Osteoblast (primary cell): ENCODE results near the gene JAG2. TPM values are rescaled to one million over a fixed set of nuclear protein-coding genes. Genes with fewer than 3 reads are reported as not detected.

Experiments used
- DNase-seq: peaks from one replicate; pipeline ENCODE4 v3.0.0; 2011; ENCODE audit warnings: low spot score, mixed read lengths; ENCODE audit not compliant: insufficient read length; ENCODE audit errors: missing footprints
- H2AFZ ChIP-seq: 2 replicates; pipeline ENCODE4 v1.6.0; 2011; ENCODE audit warnings: mild to moderate bottlenecking, low read length
- H3K27ac ChIP-seq: 2 replicates; pipeline ENCODE4 v1.5.1; 2011; ENCODE audit warnings: mild to moderate bottlenecking, low read depth, low read length, moderate library complexity
- H3K27me3 ChIP-seq: 2 replicates; pipeline ENCODE4 v1.6.0; 2012; ENCODE audit warnings: mild to moderate bottlenecking, control low read depth, inconsistent platforms, low read length, moderate library complexity; ENCODE audit not compliant: insufficient read depth
- H3K36me3 ChIP-seq: 2 replicates; pipeline ENCODE4 v1.5.1; 2011; ENCODE audit warnings: mild to moderate bottlenecking, low read length, control low read depth, moderate library complexity; ENCODE audit not compliant: insufficient read depth
- H3K4me1 ChIP-seq: 2 replicates; pipeline ENCODE4 v1.5.1; 2011; ENCODE audit warnings: mild to moderate bottlenecking, low read length, control low read depth, moderate library complexity; ENCODE audit not compliant: insufficient read depth
- H3K4me2 ChIP-seq: 2 replicates; pipeline ENCODE4 v1.6.0; 2011; ENCODE audit warnings: mild to moderate bottlenecking, low read length; ENCODE audit not compliant: insufficient read depth
- H3K4me3 ChIP-seq: fragments of 200-600 bp; sonication (generic); 3 replicates; pipeline ENCODE4 v1.5.1; 2012; ENCODE audit warnings: mild to moderate bottlenecking, low read length, inconsistent platforms; ENCODE audit not compliant: insufficient read depth
- H3K79me2 ChIP-seq: 2 replicates; pipeline ENCODE4 v1.6.0; 2012; ENCODE audit warnings: mild to moderate bottlenecking, low read length, control low read depth, inconsistent platforms; ENCODE audit not compliant: insufficient read depth
- H3K9me3 ChIP-seq: 2 replicates; pipeline ENCODE4 v1.5.1; 2011; ENCODE audit warnings: low read depth, low read length, control low read depth
- H4K20me1 ChIP-seq: 2 replicates; pipeline ENCODE4 v1.6.0; 2012; ENCODE audit warnings: mild to moderate bottlenecking, low read length, control low read depth; ENCODE audit not compliant: insufficient read depth
- total RNA-seq: library from RNA; depleted of rRNA; stranded (reverse); fragments of >200 nt; gene quantifications from 2 replicates; pipeline ENCODE4 v1.2.3, GENCODE V29; 2012
- TF ChIP-seq, protein P1 (sequence below): IDR thresholded peaks from 2 replicates; pipeline ENCODE4 v1.5.1; 2011; ENCODE audit warnings: mild to moderate bottlenecking, low read depth, low read length, moderate library complexity; ENCODE audit errors: extremely low read depth

JAG2 gene
- total RNA-seq, 1 donor: 3.3 TPM

DNA sequence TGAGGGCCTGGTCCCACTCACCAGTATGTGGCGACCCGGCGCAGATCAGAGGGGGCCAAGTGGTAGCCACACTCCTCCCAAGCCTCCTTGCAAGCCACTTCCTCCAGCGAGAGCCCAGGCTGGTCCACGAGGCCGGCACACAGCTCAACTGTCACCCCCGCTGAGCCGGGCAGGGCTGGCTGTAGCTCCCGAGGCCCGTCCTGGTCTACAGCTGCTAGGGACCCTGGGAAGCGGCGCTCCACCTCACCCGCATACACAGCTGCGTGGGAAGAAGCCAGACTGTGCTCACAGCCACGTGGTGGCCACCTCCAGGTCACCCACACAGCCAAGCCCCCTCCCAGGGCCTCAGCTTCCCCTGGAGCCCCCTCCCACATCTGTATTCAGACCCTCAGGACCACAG lies 7.9 kb upstream of the JAG2 start:
- Histone ChIP-seq H2AFZ (no peak overlapping the region), H3K79me2 (no peaks in the 10 kb centered on the region), H3K4me3 (no peak overlapping the region), H3K36me3 (no peaks in the 10 kb centered on the region), H3K27me3 (no peaks in the 10 kb centered on the region), H3K4me2 (no peak overlapping the region), H3K27ac (no peak overlapping the region), H3K9me3 (no peaks in the 10 kb centered on the region), H4K20me1 (no peaks in the 10 kb centered on the region), H3K4me1 (no peaks in the 10 kb centered on the region)
- DNase-seq: no peak
- TF ChIP-seq, protein P1, sequence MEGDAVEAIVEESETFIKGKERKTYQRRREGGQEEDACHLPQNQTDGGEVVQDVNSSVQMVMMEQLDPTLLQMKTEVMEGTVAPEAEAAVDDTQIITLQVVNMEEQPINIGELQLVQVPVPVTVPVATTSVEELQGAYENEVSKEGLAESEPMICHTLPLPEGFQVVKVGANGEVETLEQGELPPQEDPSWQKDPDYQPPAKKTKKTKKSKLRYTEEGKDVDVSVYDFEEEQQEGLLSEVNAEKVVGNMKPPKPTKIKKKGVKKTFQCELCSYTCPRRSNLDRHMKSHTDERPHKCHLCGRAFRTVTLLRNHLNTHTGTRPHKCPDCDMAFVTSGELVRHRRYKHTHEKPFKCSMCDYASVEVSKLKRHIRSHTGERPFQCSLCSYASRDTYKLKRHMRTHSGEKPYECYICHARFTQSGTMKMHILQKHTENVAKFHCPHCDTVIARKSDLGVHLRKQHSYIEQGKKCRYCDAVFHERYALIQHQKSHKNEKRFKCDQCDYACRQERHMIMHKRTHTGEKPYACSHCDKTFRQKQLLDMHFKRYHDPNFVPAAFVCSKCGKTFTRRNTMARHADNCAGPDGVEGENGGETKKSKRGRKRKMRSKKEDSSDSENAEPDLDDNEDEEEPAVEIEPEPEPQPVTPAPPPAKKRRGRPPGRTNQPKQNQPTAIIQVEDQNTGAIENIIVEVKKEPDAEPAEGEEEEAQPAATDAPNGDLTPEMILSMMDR: no peak

DNA sequence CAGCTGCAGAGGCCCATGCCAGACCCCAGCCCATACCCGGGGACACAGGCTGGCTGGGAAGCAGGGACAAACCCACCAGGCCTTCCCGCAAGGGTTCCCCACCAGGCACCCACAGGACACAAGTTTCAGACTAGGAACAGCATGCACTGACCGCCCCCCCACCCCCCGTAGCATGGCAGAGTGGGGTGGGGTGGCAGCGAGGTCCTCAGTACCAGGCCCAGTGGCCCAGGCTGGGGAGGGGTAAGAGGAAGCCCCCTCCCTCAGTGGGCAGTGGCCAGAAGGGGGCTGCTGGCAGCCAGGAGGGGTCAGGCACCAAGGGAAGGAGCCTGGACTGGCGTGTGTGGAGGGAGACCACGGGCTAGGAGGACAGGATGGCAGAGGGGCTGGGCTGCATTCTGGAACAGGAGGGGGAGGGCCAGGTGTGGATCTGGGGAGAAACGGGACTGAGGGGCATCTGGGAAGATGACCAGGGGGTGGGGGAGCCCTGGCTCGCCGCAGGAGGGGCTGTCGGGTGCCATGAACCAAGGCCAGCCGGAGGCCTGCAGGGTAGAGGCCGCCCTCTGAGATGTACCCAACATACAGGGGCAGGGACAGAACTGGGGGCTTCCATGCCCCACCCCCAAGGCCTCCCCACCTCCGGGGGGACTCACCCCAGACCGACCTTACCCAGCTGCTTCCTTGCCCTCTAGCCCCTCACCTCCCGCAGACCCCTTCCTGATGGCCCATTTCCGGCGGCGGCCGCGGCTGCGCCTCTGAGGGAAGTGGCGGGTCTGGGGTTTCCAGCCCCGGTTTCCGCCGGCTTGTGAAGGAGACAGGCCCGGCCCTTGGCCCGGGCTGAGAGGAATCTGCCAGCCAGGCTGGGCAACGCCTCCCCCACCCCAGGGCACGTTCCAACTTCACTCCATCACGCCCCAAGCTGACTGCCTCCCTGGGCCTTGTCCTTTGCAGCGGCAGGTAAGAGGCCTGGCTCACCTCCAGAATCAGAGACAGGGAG lies 5.6 kb upstream of the JAG2 start:
- TF ChIP-seq, protein P1: no peak
- H4K20me1 ChIP-seq: no peaks in the 10 kb centered on the region
- H3K79me2 ChIP-seq: no peaks in the 10 kb centered on the region
- no peak overlapping the region for H3K4me2 ChIP-seq
- no peak for DNase-seq
- H3K4me1 ChIP-seq: no peaks in the 10 kb centered on the region
- H3K27me3 ChIP-seq: peaks cover 12% of the 10 kb centered on the region
- H2AFZ ChIP-seq: no peak overlapping the region
- no peaks in the 10 kb centered on the region for H3K36me3 ChIP-seq
- no peaks in the 10 kb centered on the region for H3K9me3 ChIP-seq
- no peak overlapping the region for H3K27ac ChIP-seq
- no peak overlapping the region for H3K4me3 ChIP-seq

DNA sequence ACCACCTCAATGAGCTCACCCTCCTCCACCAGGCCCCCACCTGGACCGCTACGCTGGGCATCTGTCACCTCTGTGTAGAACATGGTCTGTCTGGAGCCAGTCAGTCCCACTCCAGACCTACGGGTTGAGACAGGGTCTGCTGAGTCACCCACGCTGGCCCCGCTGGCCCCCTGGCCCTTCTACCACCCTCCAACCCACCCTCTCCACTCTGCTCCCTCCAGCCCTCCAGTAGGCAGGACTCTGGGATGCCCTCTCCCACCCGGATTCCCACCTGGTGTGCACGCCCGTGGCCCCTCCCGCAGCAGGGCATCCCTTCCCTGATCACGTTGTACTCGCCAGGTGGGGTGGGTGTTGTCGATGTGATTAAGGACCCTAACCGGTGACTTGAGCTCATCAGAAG lies 4.6 kb upstream of the JAG2 start:
- no peaks in the 10 kb centered on the region for H3K36me3 ChIP-seq
- no peaks in the 10 kb centered on the region for H3K79me2 ChIP-seq
- TF ChIP-seq, protein P1: no peak
- H3K9me3 ChIP-seq: no peaks in the 10 kb centered on the region
- no peak overlapping the region for H3K4me3 ChIP-seq
- no peak overlapping the region for H3K4me2 ChIP-seq
- DNase-seq: no peak
- H4K20me1 ChIP-seq: no peaks in the 10 kb centered on the region
- H3K4me1 ChIP-seq: no peaks in the 10 kb centered on the region
- H3K27ac ChIP-seq: no peak overlapping the region
- H2AFZ ChIP-seq: no peak overlapping the region
- peaks cover 16% of the 10 kb centered on the region for H3K27me3 ChIP-seq

DNA sequence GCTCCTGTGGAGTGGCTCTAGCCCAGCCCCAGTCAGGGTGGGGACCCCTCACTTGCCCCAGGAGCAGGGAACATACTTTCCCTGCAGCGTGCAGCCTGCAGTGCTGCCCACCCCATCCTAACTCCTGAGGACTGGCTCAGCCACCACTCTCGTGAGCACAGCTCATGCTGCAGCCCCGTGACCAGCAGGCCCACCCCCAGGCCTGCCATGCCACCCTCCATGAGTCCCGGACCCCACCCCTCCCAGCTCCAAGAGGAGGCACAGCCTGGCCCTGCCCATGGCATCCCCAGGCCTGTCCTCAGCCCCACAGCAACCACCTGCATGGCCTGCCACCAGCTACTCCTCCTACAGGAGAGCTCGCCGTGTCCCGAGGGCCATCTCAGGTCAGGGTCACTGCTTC lies 3.9 kb upstream of the JAG2 start:
- Histone ChIP-seq H3K4me1 (no peaks in the 10 kb centered on the region), H3K27me3 (peaks cover 16% of the 10 kb centered on the region), H4K20me1 (no peaks in the 10 kb centered on the region), H3K79me2 (no peaks in the 10 kb centered on the region), H3K9me3 (no peaks in the 10 kb centered on the region), H3K4me3 (no peak overlapping the region), H2AFZ (no peak overlapping the region), H3K4me2 (no peak overlapping the region), H3K36me3 (no peaks in the 10 kb centered on the region), H3K27ac (no peak overlapping the region)
- DNase-seq: no peak
- TF ChIP-seq, protein P1: no peak
